HepG2 (cell line): Measurements from ENCODE around the gene CDKN3. TPM values are rescaled to one million over a fixed set of nuclear protein-coding genes. Genes with fewer than 3 reads are reported as not detected.

Source experiments
- ATAC-seq: fragments of 200-7000 bp; cut with Tn5 transposase; 3 replicates; pipeline ENCODE4 v1.9.1; 2020; ENCODE audit warnings: mild to moderate bottlenecking, moderate library complexity
- BruUV-seq: library from RNA; stranded (reverse); fragments of 400-500 nt; replicated peaks from 2 replicates; lab custom pipeline; 2021; lab: Mats Ljungman, UMichigan
- CTCF ChIA-PET: fragments of 300-600 bp; formaldehyde crosslinking; extraction: SDS; loops from one replicate; lab custom pipeline; 2021; ENCODE audit warnings: low total read pairs, inconsistent platforms, low intra/inter-chr PET ratio; lab: Yijun Ruan, JAX
- POLR2A ChIA-PET: fragments of 350-600 bp; sonication (Branson Sonifier 250); formaldehyde crosslinking; loops from one replicate; lab custom pipeline; 2020; ENCODE audit warnings: antibody characterized with exemption, inconsistent platforms; lab: Yijun Ruan, JAX
- DNase-seq: peaks from one replicate; pipeline ENCODE4 v3.0.0-alpha.2; 2015; ENCODE audit warnings: low spot score
- FAIRE-seq: peaks from 3 replicates; lab custom pipeline; 2011; peaks lifted over from hg19 to GRCh38; lab: Jason Lieb, UNC
- H2AFZ ChIP-seq: one replicate; pipeline ENCODE4 v1.6.1; 2011; ENCODE audit warnings: low read length, inconsistent platforms
- H3K27ac ChIP-seq: fragments of 300-600 bp; 3 replicates; pipeline ENCODE4 v1.8.0; 2011; ENCODE audit warnings: mixed run types, mild to moderate bottlenecking, mixed read lengths, low read length, inconsistent platforms; ENCODE audit not compliant: insufficient read depth; ENCODE audit errors: extremely low read length
- H3K27me3 ChIP-seq, 2 experiments: fragments of 200-600 bp in 1 of 2; 2 replicates in 1 of 2; 3 replicates in 1 of 2; pipeline versions ENCODE4 v1.6.0 to v1.8.0; 2011; ENCODE audit warnings: low read length in 2 of 2, mild to moderate bottlenecking in 2 of 2, moderate library complexity in 2 of 2, inconsistent platforms in 1 of 2; ENCODE audit not compliant: insufficient read depth in 2 of 2, control insufficient read depth in 1 of 2
- H3K36me3 ChIP-seq, 2 experiments: fragments of 200-600 bp in 1 of 2; replicated peaks in 1 of 2; 2 replicates in 1 of 2; 3 replicates in 1 of 2; pipeline versions ENCODE4 v1.5.1 to v1.8.0; 2011; ENCODE audit warnings: low read length in 2 of 2, inconsistent platforms in 1 of 2; ENCODE audit not compliant: insufficient read depth in 2 of 2, control insufficient read depth in 1 of 2
- H3K4me1 ChIP-seq: 2 replicates; pipeline ENCODE4 v1.5.1; 2012; ENCODE audit warnings: low read length, inconsistent platforms; ENCODE audit not compliant: insufficient read depth
- H3K4me2 ChIP-seq: 2 replicates; pipeline ENCODE4 v1.6.0; 2011; ENCODE audit warnings: low read depth, low read length, inconsistent platforms
- H3K4me3 ChIP-seq, 3 experiments: fragments of 200-600 bp in 1 of 3; sonication (generic), shearing (Covaris generic) in 1 of 3; replicated peaks in 1 of 3; 2 replicates each; pipeline ENCODE4 v1.5.1; 2011 to 2016; ENCODE audit warnings: low read length in 3 of 3, inconsistent platforms in 2 of 3, low read depth in 2 of 3, mild to moderate bottlenecking in 2 of 3, control low read depth in 1 of 3, mixed read lengths in 1 of 3; ENCODE audit not compliant: insufficient read depth in 1 of 3
- H3K79me2 ChIP-seq: one replicate; pipeline ENCODE4 v1.6.1; 2011; ENCODE audit warnings: low read length, inconsistent platforms; ENCODE audit not compliant: insufficient read depth
- H3K9ac ChIP-seq: 2 replicates; pipeline ENCODE4 v1.6.0; 2011; ENCODE audit warnings: mild to moderate bottlenecking, low read depth, low read length, inconsistent platforms; ENCODE audit not compliant: insufficient read depth
- H3K9me3 ChIP-seq: 2 replicates; pipeline ENCODE4 v1.5.1; 2012; ENCODE audit warnings: mild to moderate bottlenecking, low read length
- H4K20me1 ChIP-seq: 2 replicates; pipeline ENCODE4 v1.6.0; 2011; ENCODE audit warnings: inconsistent platforms, mild to moderate bottlenecking, low read length, moderate library complexity; ENCODE audit not compliant: insufficient read depth
- BCL6 ChIP-seq: IDR thresholded peaks from 2 replicates; pipeline ENCODE4 v1.6.1; 2016; ENCODE audit warnings: missing genetic modification reagents, missing compliant biosample characterization
- FOSL2 ChIP-seq: sonication (generic); formaldehyde crosslinking; IDR thresholded peaks from 2 replicates; pipeline ENCODE4 v1.4.0; 2020; ENCODE audit warnings: missing genetic modification reagents
- SOX13 ChIP-seq, 3 experiments: fragments of 450-650 bp in 1 of 3; sonication (generic) in 1 of 3; formaldehyde crosslinking in 1 of 3; IDR thresholded peaks in 2 of 3; conservative IDR thresholded peaks in 1 of 3; 2 replicates each; pipeline versions ENCODE4 v1.5.0 to v1.6.1; 2016 to 2020; ENCODE audit warnings: antibody characterized with exemption in 1 of 3, mild to moderate bottlenecking in 1 of 3, missing compliant biosample characterization in 1 of 3, missing genetic modification reagents in 1 of 3, moderate library complexity in 1 of 3
- ZFP41 ChIP-seq: sonication (generic); formaldehyde crosslinking; IDR thresholded peaks from 2 replicates; pipeline ENCODE4 v1.4.0; 2020; ENCODE audit warnings: mild to moderate bottlenecking, missing genetic modification reagents, borderline replicate concordance
- WGBS: methylation state at CpG from one replicate; pipeline ENCODE4 v1.1.6; 2017; ENCODE audit warnings: low lambda C conversion rate; 5-methylcytosine and 5-hydroxymethylcytosine counted together
- in situ Hi-C: cut with HindIII; loops from 2 replicates; pipeline ENCODE4 v1.10.0; 2017; ENCODE audit warnings: low pct_unique_long_range_greater_than_20kb; ENCODE audit not compliant: extremely low pct_ligation_motif_present
- intact Hi-C: fragments of 100-400 bp; cut with micrococcal nuclease; formaldehyde crosslinking; loops from one replicate; pipeline ENCODE4 v1.10.0; 2022; ENCODE audit not compliant: unreplicated experiment
- polyA plus RNA-seq, 8 experiments: library from polyadenylated mRNA; depleted of rRNA in 3 of 8; stranded (reverse) in 7 of 8; unstranded in 1 of 8; fragments of >200 nt; fragmentation: Illumina TruSeq in 4 of 8; extraction: Trizol in 4 of 8; gene quantifications; 2 replicates each; pipeline versions ENCODE4 v1.2.1 to v1.2.3, GENCODE V29; 2011 to 2016; ENCODE audit warnings: low read depth in 4 of 8, missing spikeins in 1 of 8, mixed read lengths in 1 of 8; ENCODE audit not compliant: insufficient read depth in 1 of 8
- total RNA-seq, 5 experiments: library from RNA; depleted of rRNA; stranded (reverse); fragments of >200 nt; fragmentation: Illumina TruSeq; extraction: Trizol; gene quantifications; 2 replicates each; pipeline ENCODE4 v1.2.3, GENCODE V29; 2016; ENCODE audit warnings: low read depth in 1 of 5

The CDKN3 gene
- total and polyA plus RNA-seq, 2 of the 13 experiments (the other 11 are each of a cell fraction or from before 2014, with no cell fraction given) = 63.0 to 88.9 TPM

DNA sequence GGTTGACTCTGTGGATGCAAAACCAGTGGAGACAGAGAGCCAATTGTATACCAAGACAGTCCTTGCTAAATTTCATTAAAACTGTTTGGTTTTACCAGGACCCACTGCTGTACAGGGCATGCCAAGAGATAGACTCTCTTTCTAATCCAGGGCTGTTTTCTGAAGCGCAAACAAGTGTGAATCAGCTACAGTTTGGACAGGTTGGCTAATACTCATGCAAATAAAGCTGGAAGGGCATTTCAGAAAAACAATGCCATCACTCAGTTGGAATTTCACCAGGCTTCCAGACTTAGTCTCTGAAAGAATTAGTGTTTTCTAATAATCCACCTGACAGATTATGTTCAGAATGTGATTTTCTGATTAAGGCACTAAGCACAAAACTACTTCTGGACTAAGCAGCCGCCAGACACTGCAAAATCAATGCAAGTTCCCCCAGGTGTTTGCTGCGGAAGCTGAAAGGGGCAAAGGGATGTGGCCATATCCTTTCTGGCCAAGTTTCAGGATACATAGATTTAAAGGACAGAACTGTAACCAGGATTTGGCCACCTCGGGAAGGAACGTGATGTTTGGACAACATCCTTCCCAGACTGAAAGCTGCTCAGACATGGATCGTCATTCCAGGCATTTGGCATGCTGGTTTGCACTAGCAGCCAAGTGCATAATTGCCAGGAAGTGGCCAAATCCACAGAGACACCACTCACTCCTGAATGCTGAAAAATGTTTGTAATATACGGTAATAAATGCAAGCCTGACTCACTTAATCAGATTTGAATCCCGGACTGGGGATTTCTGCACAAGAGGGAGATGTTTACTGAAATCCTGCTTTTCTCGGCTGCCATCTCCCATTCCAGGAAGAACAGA, 32.0 kb upstream of the CDKN3 start:
- no peak overlapping the region for H3K4me2 ChIP-seq
- no TSS peak for BruUV-seq
- no peaks in the 10 kb centered on the region for H3K9me3 ChIP-seq
- FAIRE-seq (no peak), DNase-seq (peak; percentile 83)
- intact Hi-C loops (loop anchor here (5.0 kb wide), 1 partner anchor 123 kb away; the partner anchor contains the start of gene GMFB), in situ Hi-C loops (loop anchor here (5.0 to 10.0 kb wide), 2 partner anchors 58 to 120 kb away; partner anchors contain the start of gene GMFB)
- no peak overlapping the region for H3K9ac ChIP-seq
- no peaks in the 10 kb centered on the region for H3K36me3 ChIP-seq
- TF ChIP-seq SOX13 (IDR thresholded peaks at IDR 0.05) (no peak), SOX13 (CRISPR knock-in tag; conservative IDR thresholded peaks at IDR 0.05 in 1 of 2, IDR thresholded peaks at IDR 0.05 in 1 of 2) (0 out of 4 replicates have a peak, but pooled peaks of 1 of the 2 experiments have one; percentile 16), ZFP41 (CRISPR knock-in tag) (no peak), BCL6 (CRISPR knock-in tag) (peak; percentile 23; the same call in 1 of the 2 replicates), FOSL2 (CRISPR knock-in tag) (0 out of 2 replicates have a peak, but pooled peaks have one; percentile 16)
- TF ChIP-seq, all 625 proteins: peak for 3
- 80% methylated on average over 8 of the region's 9 CpGs for WGBS
- ATAC-seq = peak; percentile 9; the same call in 1 of the 3 replicates
- Histone ChIP-seq H3K27ac (peak overlapping the region; percentile 24), H3K4me3 (no peak overlapping the region), H4K20me1 (no peaks in the 10 kb centered on the region), H2AFZ (no peak overlapping the region), H3K79me2 (no peaks in the 10 kb centered on the region), H3K27me3 (no peaks in the 10 kb centered on the region), H3K4me1 (peaks cover 72% of the 10 kb centered on the region)
- ChIA-PET POLR2A (interaction anchor here (3.0 kb wide), 1 partner anchor 11 kb away, joined by 28 read pairs; no protein-coding TSS in a partner anchor), CTCF (no interaction called here)
